Activated CD4-positive, alpha-beta T cell treated with anti-CD3 and anti-CD28 coated beads, Interleukin-2, amount 10 ng/mL, durations not matched to agents 7 days and 5 days (primary cell): Measurements from ENCODE around the gene AFF3. TPM values are rescaled to one million over a fixed set of nuclear protein-coding genes. Genes with fewer than 3 reads are reported as not detected.

Source experiments
- CTCF ChIA-PET: fragments of 350-600 bp; sonication (Branson Sonifier 250); formaldehyde crosslinking; loops from one replicate; lab custom pipeline; 2021; ENCODE audit warnings: antibody characterized with exemption; lab: Charles Lee
- POLR2A ChIA-PET: fragments of 350-600 bp; sonication (Branson Sonifier 250); formaldehyde crosslinking; loops from one replicate; lab custom pipeline; 2021; ENCODE audit warnings: antibody characterized with exemption; lab: Charles Lee
- DNase-seq: peaks from one replicate; pipeline ENCODE4 v3.0.0-alpha.2; 2020
- H3K27ac Mint-ChIP-seq: one replicate; pipeline ENCODE4 v1.8.0; 2021; ENCODE audit warnings: mild to moderate bottlenecking, moderate library complexity, mixed read lengths
- H3K27me3 Mint-ChIP-seq: one replicate; pipeline ENCODE4 v1.8.0; 2021; ENCODE audit warnings: mixed read lengths
- H3K36me3 Mint-ChIP-seq: one replicate; pipeline ENCODE4 v1.8.0; 2021; ENCODE audit warnings: low read depth, mixed read lengths
- H3K4me1 Mint-ChIP-seq: one replicate; pipeline ENCODE4 v1.8.0; 2021; ENCODE audit warnings: mixed read lengths
- H3K4me3 Mint-ChIP-seq: one replicate; pipeline ENCODE4 v1.8.0; 2021; ENCODE audit warnings: mild to moderate bottlenecking, moderate library complexity, mixed read lengths
- H3K9me3 Mint-ChIP-seq: one replicate; pipeline ENCODE4 v1.8.0; 2021; ENCODE audit warnings: mixed read lengths
- total RNA-seq, 2 experiments: library from RNA; stranded (reverse); gene quantifications; one replicate each; pipeline ENCODE4 v1.2.3, GENCODE V29; 2021

Gene AFF3
- total RNA-seq, 2 experiments from 2014 or later = 7.4 to 13.0 TPM

GRCh38 chr2:99656994-99657393, 485.4 kb downstream of the AFF3 start:
- CTCF ChIA-PET = no interaction called here
- POLR2A ChIA-PET = no interaction called here
- H3K27ac Mint-ChIP-seq = no peak overlapping the region

GRCh38 chr2:99653433-99653832, 489.0 kb downstream of the AFF3 start:
- H3K36me3 Mint-ChIP-seq = no peaks in the 10 kb centered on the region
- CTCF ChIA-PET = no interaction called here
- H3K27ac Mint-ChIP-seq = no peak overlapping the region
- no peaks in the 10 kb centered on the region for H3K9me3 Mint-ChIP-seq
- H3K27me3 Mint-ChIP-seq = no peaks in the 10 kb centered on the region
- no peak overlapping the region for H3K4me3 Mint-ChIP-seq
- POLR2A ChIA-PET = no interaction called here
- H3K4me1 Mint-ChIP-seq = no peaks in the 10 kb centered on the region
- DNase-seq = no peak

More at GRCh38 chr2:99656994-99657393, 485.4 kb downstream of the AFF3 start:
- Mint-ChIP-seq H3K4me1 (no peaks in the 10 kb centered on the region), H3K4me3 (no peak overlapping the region), H3K9me3 (no peaks in the 10 kb centered on the region), H3K27me3 (no peaks in the 10 kb centered on the region), H3K36me3 (no peaks in the 10 kb centered on the region)
- DNase-seq = no peak

- no peak for DNase-seq
- ChIA-PET CTCF (no interaction called here), POLR2A (no interaction called here)
- no peaks in the 10 kb centered on the region for H3K9me3 Mint-ChIP-seq
- H3K36me3 Mint-ChIP-seq = no peaks in the 10 kb centered on the region
- H3K27ac Mint-ChIP-seq = no peak overlapping the region
- H3K4me3 Mint-ChIP-seq = no peak overlapping the region
- H3K4me1 Mint-ChIP-seq = no peaks in the 10 kb centered on the region
- no peaks in the 10 kb centered on the region for H3K27me3 Mint-ChIP-seq
These were observed 489.5 kb downstream of the AFF3 start for GRCh38 chr2:99652862-99653261.

GRCh38 chr2:99651930-99652670, 490.3 kb downstream of the AFF3 start:
- no peaks in the 10 kb centered on the region for H3K4me1 Mint-ChIP-seq
- H3K4me3 Mint-ChIP-seq = no peak overlapping the region
- H3K36me3 Mint-ChIP-seq = no peaks in the 10 kb centered on the region
- no peak for DNase-seq
- POLR2A ChIA-PET = no interaction called here
- no peak overlapping the region for H3K27ac Mint-ChIP-seq
- CTCF ChIA-PET = no interaction called here
- no peaks in the 10 kb centered on the region for H3K9me3 Mint-ChIP-seq
- H3K27me3 Mint-ChIP-seq = no peaks in the 10 kb centered on the region

GRCh38 chr2:99648906-99649789, 493.2 kb downstream of the AFF3 start:
- no peaks in the 10 kb centered on the region for H3K36me3 Mint-ChIP-seq
- H3K4me3 Mint-ChIP-seq = no peak overlapping the region
- no peaks in the 10 kb centered on the region for H3K9me3 Mint-ChIP-seq
- H3K27me3 Mint-ChIP-seq = no peaks in the 10 kb centered on the region
- ChIA-PET POLR2A (no interaction called here), CTCF (interaction anchor here (0.7 kb wide), 1 partner anchor 38 kb away, joined by 3 read pairs; no protein-coding TSS in a partner anchor)
- no peak for DNase-seq
- no peaks in the 10 kb centered on the region for H3K4me1 Mint-ChIP-seq
- H3K27ac Mint-ChIP-seq = no peak overlapping the region

- Mint-ChIP-seq H3K4me3 (no peak overlapping the region), H3K9me3 (no peaks in the 10 kb centered on the region), H3K4me1 (no peaks in the 10 kb centered on the region), H3K36me3 (no peaks in the 10 kb centered on the region), H3K27me3 (no peaks in the 10 kb centered on the region), H3K27ac (no peak overlapping the region)
- ChIA-PET CTCF (interaction anchor here (0.7 kb wide), 1 partner anchor 37 kb away, joined by 3 read pairs; no protein-coding TSS in a partner anchor), POLR2A (interaction anchor here (0.6 kb wide), 1 partner anchor 195 kb away, joined by 8 read pairs; no protein-coding TSS in a partner anchor)
- no peak for DNase-seq
These were observed 494.1 kb downstream of the AFF3 start for GRCh38 chr2:99648178-99648844.

GRCh38 chr2:99645960-99646359, 496.4 kb downstream of the AFF3 start:
- H3K27me3 Mint-ChIP-seq = no peaks in the 10 kb centered on the region
- H3K4me3 Mint-ChIP-seq = no peak overlapping the region
- no peaks in the 10 kb centered on the region for H3K4me1 Mint-ChIP-seq
- no peak overlapping the region for H3K27ac Mint-ChIP-seq
- no peaks in the 10 kb centered on the region for H3K36me3 Mint-ChIP-seq
- POLR2A ChIA-PET = no interaction called here
- H3K9me3 Mint-ChIP-seq = no peaks in the 10 kb centered on the region
- CTCF ChIA-PET = no interaction called here
- no peak for DNase-seq

GRCh38 chr2:99644419-99644787, 498.0 kb downstream of the AFF3 start:
- no peaks in the 10 kb centered on the region for H3K4me1 Mint-ChIP-seq
- ChIA-PET POLR2A (no interaction called here), CTCF (no interaction called here)
- H3K9me3 Mint-ChIP-seq = no peaks in the 10 kb centered on the region
- H3K4me3 Mint-ChIP-seq = no peak overlapping the region
- no peaks in the 10 kb centered on the region for H3K36me3 Mint-ChIP-seq
- H3K27ac Mint-ChIP-seq = no peak overlapping the region
- no peak for DNase-seq
- H3K27me3 Mint-ChIP-seq = no peaks in the 10 kb centered on the region

- H3K4me1 Mint-ChIP-seq = no peaks in the 10 kb centered on the region
- ChIA-PET CTCF (no interaction called here), POLR2A (no interaction called here)
- H3K27ac Mint-ChIP-seq = no peak overlapping the region
- no peaks in the 10 kb centered on the region for H3K36me3 Mint-ChIP-seq
- no peaks in the 10 kb centered on the region for H3K9me3 Mint-ChIP-seq
- no peak overlapping the region for H3K4me3 Mint-ChIP-seq
- H3K27me3 Mint-ChIP-seq = no peaks in the 10 kb centered on the region
- no peak for DNase-seq
These were observed 498.5 kb downstream of the AFF3 start for GRCh38 chr2:99643787-99644418.

GRCh38 chr2:99641999-99642398, 500.4 kb downstream of the AFF3 start:
- Mint-ChIP-seq H3K36me3 (no peaks in the 10 kb centered on the region), H3K4me1 (no peaks in the 10 kb centered on the region), H3K4me3 (no peak overlapping the region), H3K9me3 (no peaks in the 10 kb centered on the region), H3K27ac (no peak overlapping the region), H3K27me3 (no peaks in the 10 kb centered on the region)
- ChIA-PET CTCF (no interaction called here), POLR2A (no interaction called here)
- no peak for DNase-seq

- no peak overlapping the region for H3K4me3 Mint-ChIP-seq
- H3K27ac Mint-ChIP-seq = no peak overlapping the region
- POLR2A ChIA-PET = no interaction called here
- H3K27me3 Mint-ChIP-seq = no peaks in the 10 kb centered on the region
- CTCF ChIA-PET = no interaction called here
- no peaks in the 10 kb centered on the region for H3K36me3 Mint-ChIP-seq
- H3K4me1 Mint-ChIP-seq = no peaks in the 10 kb centered on the region
- DNase-seq = no peak
- no peaks in the 10 kb centered on the region for H3K9me3 Mint-ChIP-seq
These were observed 501.7 kb downstream of the AFF3 start for GRCh38 chr2:99640635-99641151.

GRCh38 chr2:99638791-99639190, 503.6 kb downstream of the AFF3 start:
- Mint-ChIP-seq H3K4me3 (no peak overlapping the region), H3K27me3 (no peaks in the 10 kb centered on the region), H3K36me3 (no peaks in the 10 kb centered on the region), H3K9me3 (peaks cover 3% of the 10 kb centered on the region), H3K27ac (no peak overlapping the region), H3K4me1 (no peaks in the 10 kb centered on the region)
- CTCF ChIA-PET = interaction anchor here (0.6 kb wide), 1 partner anchor 442 kb away, joined by 3 read pairs; no protein-coding TSS in a partner anchor
- no peak for DNase-seq
- POLR2A ChIA-PET = no interaction called here
